Measurements from ENCODE around the gene USP10.
A peak's percentile ranks its signal among the peaks of the same experiment; 100 is the strongest.

USP10 gene

DNA sequence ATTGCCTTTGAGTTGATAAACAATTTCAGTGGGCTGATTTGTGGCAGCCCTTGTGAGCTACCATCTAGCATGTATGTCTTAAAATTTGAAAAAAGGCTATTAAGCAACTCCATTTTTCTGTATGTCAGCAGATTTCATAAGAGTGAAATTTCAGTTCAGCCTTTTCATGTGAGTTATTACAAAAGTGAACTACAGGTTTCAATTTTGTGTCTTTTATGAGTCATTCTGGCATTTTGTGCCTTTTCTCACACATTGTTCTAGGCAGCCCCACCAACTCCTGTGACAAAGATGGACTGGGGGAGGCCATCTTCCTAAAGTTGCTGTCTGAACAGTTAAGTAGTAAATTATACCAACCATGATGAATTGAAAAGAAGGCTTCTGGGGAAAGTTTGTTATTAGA, 52.1 kb downstream of the USP10 start:
- no peak overlapping the region for H3K4me3 ChIP-seq (ENCODE audit: low read depth, low read length)
- DNase-seq (ENCODE audit: low read depth): peak; percentile 80
- no peak for TF ChIP-seq CTCF (conservative IDR thresholded peaks at IDR 0.05; ENCODE audit: low read depth, low read length)

GRCh38 chr16:84752600-84752999, 52.8 kb downstream of the USP10 start:
- no peak overlapping the region for H3K4me3 ChIP-seq (ENCODE audit: low read depth, low read length)
- DNase-seq (ENCODE audit: low read depth): no peak
- no peak for TF ChIP-seq CTCF (conservative IDR thresholded peaks at IDR 0.05; ENCODE audit: low read depth, low read length)

DNA sequence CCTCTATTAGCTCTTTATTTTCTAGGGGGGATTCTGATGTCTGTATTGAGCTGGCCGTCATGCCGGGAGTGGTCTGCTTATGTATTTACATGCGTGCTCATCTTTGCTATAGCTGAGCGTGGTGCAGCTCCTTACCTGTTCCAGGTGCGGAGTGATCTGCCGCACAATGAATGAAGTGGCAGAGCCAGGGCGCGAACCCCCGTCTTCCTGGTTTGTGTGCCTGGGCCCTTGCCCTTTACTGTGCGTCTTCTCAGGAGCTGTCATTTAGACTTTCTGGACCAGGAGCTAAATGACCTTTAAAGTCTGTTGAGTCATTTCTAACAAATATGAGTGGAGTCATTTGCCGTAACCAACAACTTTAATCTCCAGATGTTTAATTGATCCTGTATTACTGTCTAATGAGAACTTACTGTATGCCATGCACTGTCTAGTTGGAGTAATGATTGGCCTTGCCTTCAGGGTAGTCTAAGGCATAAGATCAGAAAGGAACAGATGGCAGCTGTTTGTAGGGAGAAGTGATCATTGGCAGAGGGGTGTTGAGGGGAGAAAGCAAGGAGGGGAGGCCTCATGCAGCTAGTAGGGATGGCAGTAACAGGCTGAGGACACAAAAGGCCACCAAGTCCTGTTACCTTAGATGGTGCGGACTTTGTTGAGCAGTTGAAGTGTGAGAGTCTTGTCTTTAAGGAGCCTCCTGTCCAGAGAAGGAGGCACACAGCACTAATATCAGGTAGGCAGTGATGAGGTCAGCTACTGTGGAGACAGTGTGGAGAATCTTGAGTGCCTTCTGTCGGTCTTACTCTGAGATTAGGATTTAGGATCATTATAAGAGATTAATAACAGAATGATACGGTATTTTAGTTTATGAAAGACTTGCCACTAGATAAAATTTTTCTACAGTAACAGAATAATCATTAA, 53.9 kb downstream of the USP10 start:
- DNase-seq (ENCODE audit: low read depth): no peak
- no peak overlapping the region for H3K4me3 ChIP-seq (ENCODE audit: low read depth, low read length)
- TF ChIP-seq CTCF (conservative IDR thresholded peaks at IDR 0.05; ENCODE audit: low read depth, low read length): no peak

GRCh38 chr16:84754353-84754856, 54.6 kb downstream of the USP10 start:
- peak; percentile 96 for DNase-seq (ENCODE audit: low read depth)
- peak; percentile 75 for TF ChIP-seq CTCF (conservative IDR thresholded peaks at IDR 0.05; ENCODE audit: low read depth, low read length)
- H3K4me3 ChIP-seq (ENCODE audit: low read depth, low read length): no peak overlapping the region

DNA sequence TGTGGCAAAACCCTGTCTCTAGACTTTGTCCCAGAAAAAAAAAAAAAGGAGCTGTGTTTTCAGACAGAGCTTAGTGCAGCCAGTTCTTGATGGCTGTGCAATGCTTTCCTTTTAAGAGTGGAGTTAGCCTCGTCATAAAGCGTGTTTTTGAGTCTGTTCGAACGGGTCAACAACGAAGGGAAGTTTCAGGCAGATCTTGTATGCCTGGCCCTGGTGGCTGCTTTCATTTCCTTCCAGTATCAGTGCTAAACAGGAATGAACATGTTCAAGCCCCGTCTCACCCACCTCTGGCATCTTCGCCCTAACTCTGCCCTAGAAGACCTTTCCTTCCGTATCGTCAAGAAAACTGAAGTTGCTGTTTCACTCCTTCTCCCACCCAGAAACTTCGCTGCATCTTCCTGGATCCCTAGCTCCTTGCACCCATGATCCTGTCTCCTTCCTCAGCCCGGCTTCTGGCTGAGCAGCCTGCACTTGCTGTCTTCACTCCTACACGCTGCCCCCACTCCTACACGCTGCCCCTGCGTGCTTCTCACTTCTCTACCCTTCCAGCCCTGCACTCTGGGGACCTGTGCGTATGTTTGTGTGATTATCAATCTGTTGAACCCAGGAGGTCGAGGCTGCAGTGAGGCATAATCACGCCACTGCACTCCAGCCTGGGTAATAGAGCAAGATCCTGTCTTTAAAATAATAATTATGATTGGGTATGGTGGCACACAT, 55.3 kb downstream of the USP10 start:
- H3K4me3 ChIP-seq (ENCODE audit: low read depth, low read length): no peak overlapping the region
- DNase-seq (ENCODE audit: low read depth): no peak
- no peak for TF ChIP-seq CTCF (conservative IDR thresholded peaks at IDR 0.05; ENCODE audit: low read depth, low read length)

GRCh38 chr16:84756830-84757229, 57.0 kb downstream of the USP10 start:
- H3K4me3 ChIP-seq (ENCODE audit: low read depth, low read length): no peak overlapping the region
- no peak for DNase-seq (ENCODE audit: low read depth)
- TF ChIP-seq CTCF (conservative IDR thresholded peaks at IDR 0.05; ENCODE audit: low read depth, low read length): no peak

Data from choroid plexus epithelial cell (primary cell).